Omental fat pad (tissue), 4 donors: ENCODE data around the gene CRABP1. TPM values are rescaled to one million over a fixed set of nuclear protein-coding genes. Genes with fewer than 3 reads are reported as not detected.

Source experiments
- ATAC-seq: fragments of 150-250 bp; one replicate; pipeline ENCODE4 v1.9.1; 2016; ENCODE audit warnings: mild to moderate bottlenecking, moderate library complexity; ENCODE audit not compliant: low FRiP score
- DNase-seq: peaks from one replicate; pipeline ENCODE4 v3.0.0-alpha.2; 2019; ENCODE audit warnings: low spot score
- CTCF ChIP-seq, 3 donors: fragments of 450-650 bp; IDR thresholded peaks; one replicate each; pipeline ENCODE4 v1.5.1; 2016 to 2017; ENCODE audit warnings: antibody characterized with exemption in 3 of 3, mild to moderate bottlenecking in 3 of 3, moderate library complexity in 2 of 3
- total RNA-seq, 4 donors: library from RNA; depleted of rRNA; stranded (reverse); fragments of >200 nt; gene quantifications; one replicate each; pipeline ENCODE4 v1.1.0, GENCODE V29; 2016

Gene CRABP1
- total RNA-seq, 4 donors from 2014 or later = 1.6 TPM; not detected in 3

DNA sequence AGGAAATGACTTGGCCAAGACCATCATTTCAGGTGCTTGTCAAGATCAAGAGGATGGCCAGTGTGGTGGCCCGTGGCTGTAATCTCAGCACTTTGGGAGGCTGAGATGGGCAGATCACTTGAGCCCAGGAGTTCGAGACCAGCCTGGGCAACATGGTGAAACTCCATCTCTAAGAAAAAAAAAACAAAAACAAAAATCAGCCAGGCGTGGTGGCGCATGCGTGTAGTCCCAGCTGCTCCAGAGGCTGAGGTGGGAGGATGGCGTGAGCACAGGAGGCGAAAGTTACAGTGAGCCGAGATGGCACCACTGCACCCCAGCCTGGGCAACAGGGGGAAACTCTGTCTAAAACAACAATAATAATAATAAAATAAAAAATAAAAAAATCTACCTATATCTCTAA lies 15.0 kb downstream of the CRABP1 start:
- DNase-seq (no peak), ATAC-seq (no peak)
- TF ChIP-seq CTCF (IDR thresholded peaks at IDR 0.05) = no peak

GRCh38 chr15:78358102-78358870 lies 18.1 kb downstream of the CRABP1 start:
- TF ChIP-seq CTCF (IDR thresholded peaks at IDR 0.05) = no peak
- DNase-seq (no peak), ATAC-seq (no peak)

DNA sequence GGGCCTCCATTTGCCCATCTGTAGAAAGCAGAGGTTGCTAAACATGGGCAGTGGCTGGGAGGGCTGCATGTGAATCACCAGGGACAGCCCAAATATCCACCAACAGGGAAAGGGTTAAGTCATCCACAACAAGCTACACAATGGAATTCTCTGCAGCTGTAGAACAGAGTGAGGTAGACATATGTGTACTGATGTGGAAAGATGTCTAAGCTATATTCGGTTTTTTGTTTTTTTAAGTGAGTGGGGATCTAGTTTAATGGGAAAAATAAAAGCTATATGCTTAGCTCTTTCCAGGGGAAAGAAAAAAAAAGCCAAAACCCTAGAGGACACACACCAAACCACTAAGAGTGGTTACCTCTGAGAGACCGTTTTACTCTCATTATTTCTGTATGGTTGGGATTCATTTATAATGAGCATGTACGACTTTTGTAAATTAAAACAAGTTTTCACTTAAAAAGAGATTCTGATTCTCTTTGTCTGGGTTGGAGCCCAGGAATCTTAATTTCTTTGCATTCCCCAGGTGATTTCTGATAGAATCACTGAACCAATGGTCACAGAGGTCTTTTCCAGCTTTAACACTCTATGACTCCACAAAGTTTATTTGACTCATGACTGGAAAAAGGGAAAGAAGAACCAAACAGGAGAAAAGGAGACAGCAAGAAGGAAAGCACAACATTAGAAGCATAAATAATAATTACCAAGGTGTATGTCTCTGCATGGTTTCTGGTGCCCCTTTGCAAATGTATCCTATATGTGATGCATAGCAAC lies 19.1 kb downstream of the CRABP1 start:
- TF ChIP-seq CTCF (IDR thresholded peaks at IDR 0.05) = no peak
- DNase-seq = no peak
- no peak for ATAC-seq

GRCh38 chr15:78360367-78360801 lies 20.2 kb downstream of the CRABP1 start:
- no peak for TF ChIP-seq CTCF (IDR thresholded peaks at IDR 0.05)
- no peak for ATAC-seq
- DNase-seq = no peak

DNA sequence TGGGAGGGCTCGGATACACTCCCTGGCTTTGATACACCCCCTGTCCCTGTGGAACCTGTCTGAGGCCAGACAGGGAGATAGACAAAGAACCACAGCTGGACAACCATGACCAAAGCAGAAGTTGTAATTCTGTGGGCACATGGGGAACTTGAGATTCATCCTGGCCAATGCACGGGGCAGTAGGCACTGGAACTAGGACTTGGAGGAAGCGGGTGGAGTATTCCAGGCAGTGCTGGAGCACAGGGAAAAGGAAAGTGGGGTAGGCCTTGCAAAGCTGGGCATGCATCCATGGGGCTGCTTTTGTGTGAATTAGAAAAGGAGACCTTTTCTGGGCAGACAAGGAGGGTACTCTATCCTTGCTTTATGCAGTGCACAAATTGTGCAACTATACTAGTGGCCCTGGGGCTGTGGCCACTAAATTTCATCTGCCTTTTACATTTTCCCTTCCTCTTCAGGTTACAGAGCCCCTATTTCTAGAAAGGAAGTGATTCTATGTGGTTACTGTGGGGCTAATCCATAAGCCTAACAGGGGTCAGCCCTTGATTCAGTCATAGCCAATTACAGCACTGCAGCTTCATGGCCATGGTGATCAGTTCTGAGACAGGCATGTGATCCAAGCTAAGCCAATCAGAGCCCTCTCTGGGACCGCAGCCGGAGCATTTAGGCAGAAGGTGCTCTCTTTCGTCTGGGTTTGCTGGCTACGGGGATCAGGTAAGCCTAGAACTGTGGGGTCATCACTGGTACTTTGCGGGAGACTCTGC lies 21.0 kb downstream of the CRABP1 start:
- TF ChIP-seq CTCF (IDR thresholded peaks at IDR 0.05) = no peak
- no peak for ATAC-seq
- DNase-seq = no peak

- no peak for ATAC-seq
- no peak for DNase-seq
- no peak for TF ChIP-seq CTCF (IDR thresholded peaks at IDR 0.05)
Observed at GRCh38 chr15:78361771-78362506, 21.8 kb downstream of the CRABP1 start.
